Osteoblast (primary cell): ENCODE data around the gene DISC1. TPM values are rescaled to one million over a fixed set of nuclear protein-coding genes. Genes with fewer than 3 reads are reported as not detected.

Experiments used
- DNase-seq: peaks from one replicate; pipeline ENCODE4 v3.0.0; 2011; ENCODE audit warnings: low spot score, mixed read lengths; ENCODE audit not compliant: insufficient read length; ENCODE audit errors: missing footprints
- H2AFZ ChIP-seq: 2 replicates; pipeline ENCODE4 v1.6.0; 2011; ENCODE audit warnings: mild to moderate bottlenecking, low read length
- H3K27ac ChIP-seq: 2 replicates; pipeline ENCODE4 v1.5.1; 2011; ENCODE audit warnings: mild to moderate bottlenecking, low read depth, low read length, moderate library complexity
- H3K27me3 ChIP-seq: 2 replicates; pipeline ENCODE4 v1.6.0; 2012; ENCODE audit warnings: mild to moderate bottlenecking, control low read depth, inconsistent platforms, low read length, moderate library complexity; ENCODE audit not compliant: insufficient read depth
- H3K36me3 ChIP-seq: 2 replicates; pipeline ENCODE4 v1.5.1; 2011; ENCODE audit warnings: mild to moderate bottlenecking, low read length, control low read depth, moderate library complexity; ENCODE audit not compliant: insufficient read depth
- H3K4me1 ChIP-seq: 2 replicates; pipeline ENCODE4 v1.5.1; 2011; ENCODE audit warnings: mild to moderate bottlenecking, low read length, control low read depth, moderate library complexity; ENCODE audit not compliant: insufficient read depth
- H3K4me2 ChIP-seq: 2 replicates; pipeline ENCODE4 v1.6.0; 2011; ENCODE audit warnings: mild to moderate bottlenecking, low read length; ENCODE audit not compliant: insufficient read depth
- H3K4me3 ChIP-seq: fragments of 200-600 bp; sonication (generic); 3 replicates; pipeline ENCODE4 v1.5.1; 2012; ENCODE audit warnings: mild to moderate bottlenecking, low read length, inconsistent platforms; ENCODE audit not compliant: insufficient read depth
- H3K79me2 ChIP-seq: 2 replicates; pipeline ENCODE4 v1.6.0; 2012; ENCODE audit warnings: mild to moderate bottlenecking, low read length, control low read depth, inconsistent platforms; ENCODE audit not compliant: insufficient read depth
- H3K9me3 ChIP-seq: 2 replicates; pipeline ENCODE4 v1.5.1; 2011; ENCODE audit warnings: low read depth, low read length, control low read depth
- H4K20me1 ChIP-seq: 2 replicates; pipeline ENCODE4 v1.6.0; 2012; ENCODE audit warnings: mild to moderate bottlenecking, low read length, control low read depth; ENCODE audit not compliant: insufficient read depth
- total RNA-seq: library from RNA; depleted of rRNA; stranded (reverse); fragments of >200 nt; gene quantifications from 2 replicates; pipeline ENCODE4 v1.2.3, GENCODE V29; 2012
- TF ChIP-seq, protein P1 (sequence below): IDR thresholded peaks from 2 replicates; pipeline ENCODE4 v1.5.1; 2011; ENCODE audit warnings: mild to moderate bottlenecking, low read depth, low read length, moderate library complexity; ENCODE audit errors: extremely low read depth

DISC1 gene
- total RNA-seq, 1 donor = 11.9 TPM

DNA sequence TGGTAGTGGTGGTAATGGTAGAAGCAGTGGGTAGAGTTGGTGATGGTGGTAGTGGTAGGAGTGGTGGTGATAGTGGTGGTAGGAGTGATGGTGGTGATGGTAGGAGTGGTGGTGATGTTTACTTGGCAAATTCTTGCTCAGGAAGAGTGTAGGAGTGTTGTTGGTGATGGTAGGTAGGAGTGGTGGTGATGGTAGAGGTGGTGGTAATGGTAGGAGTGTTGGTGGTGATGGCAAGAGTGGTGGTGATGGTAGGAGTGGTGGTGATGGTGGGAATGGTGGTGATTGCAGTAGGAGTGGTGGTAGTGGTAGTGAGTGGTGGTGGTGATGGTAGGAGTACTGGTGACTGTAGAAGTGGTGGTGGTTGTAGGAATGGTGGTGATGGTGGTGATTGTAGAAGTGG lies 106.5 kb downstream of the DISC1 start:
- peaks cover 3% of the 10 kb centered on the region for H4K20me1 ChIP-seq
- no peaks in the 10 kb centered on the region for H3K27me3 ChIP-seq
- no peaks in the 10 kb centered on the region for H3K9me3 ChIP-seq
- TF ChIP-seq, protein P1, sequence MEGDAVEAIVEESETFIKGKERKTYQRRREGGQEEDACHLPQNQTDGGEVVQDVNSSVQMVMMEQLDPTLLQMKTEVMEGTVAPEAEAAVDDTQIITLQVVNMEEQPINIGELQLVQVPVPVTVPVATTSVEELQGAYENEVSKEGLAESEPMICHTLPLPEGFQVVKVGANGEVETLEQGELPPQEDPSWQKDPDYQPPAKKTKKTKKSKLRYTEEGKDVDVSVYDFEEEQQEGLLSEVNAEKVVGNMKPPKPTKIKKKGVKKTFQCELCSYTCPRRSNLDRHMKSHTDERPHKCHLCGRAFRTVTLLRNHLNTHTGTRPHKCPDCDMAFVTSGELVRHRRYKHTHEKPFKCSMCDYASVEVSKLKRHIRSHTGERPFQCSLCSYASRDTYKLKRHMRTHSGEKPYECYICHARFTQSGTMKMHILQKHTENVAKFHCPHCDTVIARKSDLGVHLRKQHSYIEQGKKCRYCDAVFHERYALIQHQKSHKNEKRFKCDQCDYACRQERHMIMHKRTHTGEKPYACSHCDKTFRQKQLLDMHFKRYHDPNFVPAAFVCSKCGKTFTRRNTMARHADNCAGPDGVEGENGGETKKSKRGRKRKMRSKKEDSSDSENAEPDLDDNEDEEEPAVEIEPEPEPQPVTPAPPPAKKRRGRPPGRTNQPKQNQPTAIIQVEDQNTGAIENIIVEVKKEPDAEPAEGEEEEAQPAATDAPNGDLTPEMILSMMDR = no peak
- DNase-seq = no peak
- no peaks in the 10 kb centered on the region for H3K4me1 ChIP-seq
- no peaks in the 10 kb centered on the region for H3K36me3 ChIP-seq
- no peak overlapping the region for H3K4me2 ChIP-seq
- H2AFZ ChIP-seq = no peak overlapping the region
- no peaks in the 10 kb centered on the region for H3K79me2 ChIP-seq
- no peak overlapping the region for H3K27ac ChIP-seq
- H3K4me3 ChIP-seq = no peak overlapping the region

DNA sequence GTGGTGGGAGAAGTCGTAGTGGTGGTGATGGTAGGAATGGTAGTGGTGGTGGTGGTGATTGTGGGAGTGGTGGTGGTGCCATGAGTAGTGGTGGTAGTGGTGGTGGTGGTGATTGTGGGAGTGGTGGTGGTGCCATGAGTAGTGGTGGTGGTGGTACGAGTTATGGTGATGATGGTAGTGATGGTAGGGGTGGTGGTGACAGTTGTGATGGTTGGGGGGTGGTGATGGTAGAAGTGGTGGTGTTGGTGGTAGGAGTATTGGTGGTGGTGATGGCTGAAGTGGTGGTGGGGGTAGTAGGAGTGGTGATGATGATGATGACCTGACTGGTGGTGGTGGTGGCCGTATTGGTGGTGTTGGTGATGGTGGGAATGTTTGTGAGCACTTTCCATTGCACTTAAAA lies 107.1 kb downstream of the DISC1 start:
- no peak for DNase-seq
- Histone ChIP-seq H2AFZ (no peak overlapping the region), H3K79me2 (no peaks in the 10 kb centered on the region), H3K27ac (no peak overlapping the region), H3K4me2 (no peak overlapping the region), H3K4me1 (no peaks in the 10 kb centered on the region), H4K20me1 (peaks cover 3% of the 10 kb centered on the region), H3K9me3 (no peaks in the 10 kb centered on the region), H3K27me3 (no peaks in the 10 kb centered on the region), H3K36me3 (no peaks in the 10 kb centered on the region), H3K4me3 (no peak overlapping the region)
- TF ChIP-seq, protein P1 = no peak

DNA sequence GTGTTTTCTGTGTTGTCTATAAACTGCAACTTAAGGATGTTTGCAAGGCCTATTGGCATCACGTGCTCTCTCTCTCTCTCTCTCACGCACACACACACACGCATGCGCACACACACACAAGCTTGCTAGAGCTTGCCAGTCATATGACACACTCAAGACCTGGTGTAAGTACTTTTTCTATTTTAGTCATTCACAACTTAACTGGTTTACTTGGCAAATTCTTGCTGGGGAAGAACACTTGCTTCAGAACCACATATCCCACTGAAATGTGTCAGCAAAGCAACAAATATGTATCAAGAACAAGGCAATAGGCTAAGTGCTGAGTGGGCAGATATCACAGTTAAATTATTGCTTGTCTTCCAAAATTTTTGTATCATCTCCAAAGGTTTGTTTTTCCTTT lies 107.8 kb downstream of the DISC1 start:
- DNase-seq = no peak

DNA sequence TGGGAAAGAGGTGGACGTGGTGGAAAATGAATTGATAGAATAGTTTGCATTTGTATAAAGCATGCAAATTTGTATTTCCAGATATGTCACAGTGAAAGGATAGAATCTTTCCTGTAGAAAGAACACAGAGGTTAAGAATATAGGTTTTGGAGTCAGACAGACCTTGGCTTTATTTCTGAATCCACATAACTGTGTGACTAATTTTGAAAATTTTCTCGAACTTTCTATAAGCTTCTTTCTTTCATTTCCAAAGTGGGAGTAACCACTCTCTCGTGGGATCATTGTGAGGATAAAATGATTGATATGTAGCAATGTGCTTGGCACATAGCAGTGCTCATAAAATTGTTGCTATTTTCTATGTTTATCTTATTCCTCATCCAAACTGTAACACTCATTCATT lies 108.8 kb downstream of the DISC1 start:
- Histone ChIP-seq H3K79me2 (no peaks in the 10 kb centered on the region), H3K27ac (no peak overlapping the region), H3K36me3 (no peaks in the 10 kb centered on the region), H3K27me3 (no peaks in the 10 kb centered on the region), H3K4me2 (no peak overlapping the region), H3K4me1 (no peaks in the 10 kb centered on the region), H3K4me3 (no peak overlapping the region), H3K9me3 (no peaks in the 10 kb centered on the region), H2AFZ (no peak overlapping the region), H4K20me1 (peaks cover 3% of the 10 kb centered on the region)
- DNase-seq = no peak
- TF ChIP-seq, protein P1 = no peak

More for the DNA sequence above, 107.8 kb downstream of the DISC1 start:
- Histone ChIP-seq H3K9me3 (no peaks in the 10 kb centered on the region), H3K36me3 (no peaks in the 10 kb centered on the region), H2AFZ (no peak overlapping the region), H4K20me1 (peaks cover 3% of the 10 kb centered on the region), H3K27ac (no peak overlapping the region), H3K27me3 (no peaks in the 10 kb centered on the region), H3K79me2 (no peaks in the 10 kb centered on the region), H3K4me3 (no peak overlapping the region), H3K4me2 (no peak overlapping the region), H3K4me1 (no peaks in the 10 kb centered on the region)
- TF ChIP-seq, protein P1 = no peak
